Stomach (tissue), 9 donors: Measurements from ENCODE around the gene NXN. TPM values are rescaled to one million over a fixed set of nuclear protein-coding genes. Genes with fewer than 3 reads are reported as not detected.

Source experiments
- DNase-seq, 2 donors: peaks; one replicate each; pipeline versions ENCODE4 v3.0.0 to v3.0.0-alpha.2; 2013 to 2019
- H3K27ac ChIP-seq, 5 donors: fragments of 200-600 bp in 4 of 5; sonication (generic) in 4 of 5; one replicate each; pipeline ENCODE4 v1.5.1; 2013 to 2019; ENCODE audit warnings: mild to moderate bottlenecking in 1 of 5, moderate library complexity in 1 of 5
- H3K27me3 ChIP-seq, 3 donors: fragments of 200-600 bp; sonication (generic); one replicate each; pipeline ENCODE4 v1.5.1; 2017 to 2019; ENCODE audit warnings: mixed run types in 1 of 3
- H3K36me3 ChIP-seq, 4 donors: fragments of 200-600 bp; sonication (generic); 1 replicate in 3 of 4; 2 replicates in 1 of 4; pipeline ENCODE4 v1.5.1; 2016 to 2019
- H3K4me1 ChIP-seq, 4 donors: fragments of 200-600 bp; sonication (generic); one replicate each; pipeline ENCODE4 v1.5.1; 2016 to 2019
- H3K4me3 ChIP-seq, 4 donors: fragments of 200-600 bp; sonication (generic) in 3 of 4; one replicate each; pipeline ENCODE4 v1.5.1; 2016 to 2019; ENCODE audit warnings: mild to moderate bottlenecking in 1 of 4
- H3K9me3 ChIP-seq, 4 donors: fragments of 200-600 bp; sonication (generic); one replicate each; pipeline ENCODE4 v1.5.1; 2016 to 2019
- CTCF ChIP-seq, 7 experiments: fragments of 450-650 bp in 4 of 7; fragments of 200-600 bp in 3 of 7; sonication (generic) in 3 of 7; IDR thresholded peaks; one replicate each; pipeline ENCODE4 v1.5.1; 2016 to 2019; ENCODE audit warnings: antibody characterized with exemption in 7 of 7, control low read depth in 2 of 7, mild to moderate bottlenecking in 1 of 7
- EP300 ChIP-seq: sonication (generic); formaldehyde crosslinking; IDR thresholded peaks from one replicate; pipeline ENCODE4 v1.6.1; 2017; ENCODE audit warnings: antibody characterized with exemption
- POLR2A ChIP-seq, 4 donors: fragments of 450-650 bp; IDR thresholded peaks; one replicate each; pipeline ENCODE4 v1.6.1; 2016; ENCODE audit warnings: antibody characterized with exemption in 4 of 4, control low read depth in 2 of 4, mild to moderate bottlenecking in 1 of 4, moderate library complexity in 1 of 4
- POLR2AphosphoS5 ChIP-seq, 3 donors: sonication (generic); formaldehyde crosslinking; IDR thresholded peaks; one replicate each; pipeline ENCODE4 v1.6.1; 2016; ENCODE audit warnings: antibody characterized with exemption in 3 of 3
- WGBS, 5 donors: extraction: QIAGEN DNeasy Blood & Tissue Kit in 3 of 5; methylation state at CpG; one replicate each; pipeline versions ENCODE4 v1.1.5 to v1.1.7; 2013 to 2018; 5-methylcytosine and 5-hydroxymethylcytosine counted together
- intact Hi-C: fragments of 100-400 bp; cut with DNase I; formaldehyde crosslinking; loops from one replicate; pipeline ENCODE4 v1.15.1; 2023; ENCODE audit warnings: low total_unique reads
- polyA plus RNA-seq, 3 donors: library from polyadenylated mRNA; stranded (reverse); fragments of 200-250 nt; gene quantifications; one replicate each; pipeline ENCODE4 v1.2.3, GENCODE V29; 2013
- total RNA-seq, 5 donors: library from RNA; depleted of rRNA; stranded (reverse); fragments of >200 nt; gene quantifications; one replicate each; pipeline versions ENCODE4 v1.1.0 to v1.2.3, GENCODE V29; 2014 to 2016
- donor health status: healthy with polysubstance abuse.
- donor health status: Bipolar disorder and iron deficiency.
- donor health status: healthy.

Gene NXN
- total and polyA plus RNA-seq, 8 donors, result 17.9 to 47.8 (median 25.1) TPM

- TF ChIP-seq CTCF (IDR thresholded peaks at IDR 0.05), result no peak
- no peak for TF ChIP-seq POLR2AphosphoS5 (IDR thresholded peaks at IDR 0.05)
- no peak for TF ChIP-seq POLR2A (IDR thresholded peaks at IDR 0.05)
- TF ChIP-seq EP300, result no peak
- no peaks in the 10 kb centered on the region for H3K9me3 ChIP-seq
- H3K27ac ChIP-seq, result peak overlapping the region in 4 of 5 donors; percentile 46 to 79 (median 68)
- no peak overlapping the region for H3K4me3 ChIP-seq
- intact Hi-C loops, result loop anchor here (10.0 kb wide), 1 partner anchor 45 kb away; no protein-coding TSS in a partner anchor
- H3K4me1 ChIP-seq, result peaks cover 21 to 52% (median 41%) of the 10 kb centered on the region in 4 donors
- 66 to 73% (median 73%) methylated on average over 17 to 19 of the region's 19 CpGs for WGBS, 5 donors
- DNase-seq, result no peak
- H3K36me3 ChIP-seq, result peaks cover 41 to 87% (median 83%) of the 10 kb centered on the region in 4 donors
- H3K27me3 ChIP-seq, result no peaks in the 10 kb centered on the region
Measured at GRCh38 chr17:1009229-1010085, 29.9 kb upstream of the NXN start.

- no peak for DNase-seq
- intact Hi-C loops, result loop anchor here (10.0 kb wide), 1 partner anchor 47 kb away; no protein-coding TSS in a partner anchor
- no peak overlapping the region for H3K4me3 ChIP-seq
- H3K36me3 ChIP-seq, result peaks cover 47 to 97% (median 93%) of the 10 kb centered on the region in 4 donors
- TF ChIP-seq CTCF (IDR thresholded peaks at IDR 0.05) (no peak), EP300 (no peak), POLR2A (IDR thresholded peaks at IDR 0.05) (no peak), POLR2AphosphoS5 (IDR thresholded peaks at IDR 0.05) (no peak)
- no peaks in the 10 kb centered on the region for H3K27me3 ChIP-seq
- peaks cover 34 to 65% (median 53%) of the 10 kb centered on the region in 4 donors for H3K4me1 ChIP-seq
- H3K9me3 ChIP-seq, result no peaks in the 10 kb centered on the region
- H3K27ac ChIP-seq, result peak overlapping the region; percentile 25 to 79 (median 68)
- 82 to 91% (median 86%) methylated on average over 20 to 21 of the region's 21 CpGs for WGBS, 5 donors
Measured at GRCh38 chr17:1008008-1008761, 28.6 kb upstream of the NXN start.

- intact Hi-C loops, result loop anchor here (10.0 kb wide), 1 partner anchor 47 kb away; no protein-coding TSS in a partner anchor
- Histone ChIP-seq H3K4me1 (peaks cover 41 to 72% (median 58%) of the 10 kb centered on the region in 4 donors), H3K27me3 (no peaks in the 10 kb centered on the region), H3K9me3 (no peaks in the 10 kb centered on the region), H3K4me3 (no peak overlapping the region), H3K36me3 (peaks cover 48 to 97% (median 93%) of the 10 kb centered on the region in 4 donors), H3K27ac (peak overlapping the region; percentile 56 to 79 (median 68))
- no peak for TF ChIP-seq POLR2AphosphoS5 (IDR thresholded peaks at IDR 0.05)
- no peak for TF ChIP-seq EP300
- TF ChIP-seq POLR2A (IDR thresholded peaks at IDR 0.05), result no peak
- no peak for TF ChIP-seq CTCF (IDR thresholded peaks at IDR 0.05)
- WGBS, 5 donors, result 75 to 88% (median 82%) methylated on average over 14 to 16 of the region's 16 CpGs
- peak in 1 of 2 donors; percentile 4 for DNase-seq
Measured at GRCh38 chr17:1007310-1008007, 27.9 kb upstream of the NXN start.
